IMR-90 (cell line): ENCODE data around the gene MUC6. TPM values are rescaled to one million over a fixed set of nuclear protein-coding genes. Genes with fewer than 3 reads are reported as not detected.

Experiments used
- ATAC-seq: fragments of 200-7000 bp; cut with Tn5 transposase; 2 replicates; pipeline ENCODE4 v1.9.1; 2020; ENCODE audit warnings: low read depth, mild to moderate bottlenecking, moderate library complexity
- BruUV-seq: library from RNA; stranded (reverse); fragments of 400-500 nt; replicated peaks from 2 replicates; lab custom pipeline; 2021; lab: Mats Ljungman, UMichigan
- CTCF ChIA-PET: fragments of 300-600 bp; formaldehyde crosslinking; extraction: SDS; loops from one replicate; lab custom pipeline; 2021; ENCODE audit warnings: antibody characterized with exemption; lab: Yijun Ruan, JAX
- POLR2A ChIA-PET: fragments of 300-600 bp; sonication (Branson Sonifier 250); formaldehyde crosslinking; loops from one replicate; lab custom pipeline; 2022; ENCODE audit warnings: antibody characterized with exemption; ENCODE audit not compliant: unreplicated experiment; lab: Charles Lee
- DNase-seq: peaks from one replicate; pipeline ENCODE4 v3.0.0; 2013
- H2AFZ ChIP-seq: replicated peaks from 2 replicates; pipeline ENCODE3; 2013; ENCODE audit warnings: low read length, mild to moderate bottlenecking; ENCODE audit not compliant: poor library complexity
- H2AK5ac ChIP-seq: 2 replicates; pipeline ENCODE4 v1.6.1; 2013; ENCODE audit warnings: low read depth, low read length, inconsistent platforms
- H2AK9ac ChIP-seq: replicated peaks from 2 replicates; pipeline ENCODE3; 2013; ENCODE audit warnings: mild to moderate bottlenecking, low read depth, low read length, moderate library complexity; ENCODE audit not compliant: poor library complexity
- H2BK120ac ChIP-seq: 2 replicates; pipeline ENCODE4 v1.6.1; 2013; ENCODE audit warnings: low read depth, low read length, inconsistent platforms
- H2BK15ac ChIP-seq: 3 replicates; pipeline ENCODE4 v1.6.1; 2013; ENCODE audit warnings: low read depth, low read length, inconsistent platforms
- H2BK20ac ChIP-seq: 2 replicates; pipeline ENCODE4 v1.6.1; 2013; ENCODE audit warnings: low read depth, mild to moderate bottlenecking, inconsistent platforms, low read length, moderate library complexity
- H2BK5ac ChIP-seq: 2 replicates; pipeline ENCODE4 v1.6.1; 2013; ENCODE audit warnings: mild to moderate bottlenecking, low read depth, low read length, inconsistent platforms; ENCODE audit not compliant: poor library complexity, severe bottlenecking
- H3K14ac ChIP-seq: replicated peaks from 2 replicates; pipeline ENCODE4 v1.6.1; 2013; ENCODE audit warnings: low read depth, low read length, inconsistent platforms
- H3K18ac ChIP-seq: 2 replicates; pipeline ENCODE4 v1.6.1; 2013; ENCODE audit warnings: low read depth, low read length, control low read depth
- H3K23ac ChIP-seq: 2 replicates; pipeline ENCODE4 v1.6.1; 2013; ENCODE audit warnings: low read depth, low read length, inconsistent platforms
- H3K27ac ChIP-seq: 2 replicates; pipeline ENCODE4 v1.5.1; 2013; ENCODE audit warnings: mild to moderate bottlenecking, control low read depth, low read length; ENCODE audit not compliant: insufficient read depth
- H3K27me3 ChIP-seq: 2 replicates; pipeline ENCODE4 v1.6.1; 2013; ENCODE audit warnings: low read length; ENCODE audit not compliant: control insufficient read depth, insufficient read depth
- H3K36me3 ChIP-seq: 2 replicates; pipeline ENCODE4 v1.6.1; 2013; ENCODE audit warnings: low read length, mixed read lengths; ENCODE audit not compliant: control insufficient read depth, insufficient read depth
- H3K4ac ChIP-seq: 2 replicates; pipeline ENCODE4 v1.6.1; 2013; ENCODE audit warnings: low read depth, low read length, inconsistent platforms
- H3K4me1 ChIP-seq: 2 replicates; pipeline ENCODE4 v1.6.1; 2013; ENCODE audit warnings: low read length, mixed read lengths; ENCODE audit not compliant: control insufficient read depth, insufficient read depth
- H3K4me2 ChIP-seq: 2 replicates; pipeline ENCODE4 v1.6.1; 2013; ENCODE audit warnings: low read depth, mild to moderate bottlenecking, control low read depth, low read length, moderate library complexity
- H3K4me3 ChIP-seq: 2 replicates; pipeline ENCODE4 v1.5.1; 2013; ENCODE audit warnings: low read depth, mild to moderate bottlenecking, control low read depth, low read length, moderate library complexity; ENCODE audit not compliant: insufficient read depth
- H3K56ac ChIP-seq: 2 replicates; pipeline ENCODE4 v1.6.1; 2013; ENCODE audit warnings: low read length, inconsistent platforms; ENCODE audit not compliant: insufficient read depth; ENCODE audit errors: extremely low read depth
- H3K79me1 ChIP-seq, 2 experiments: 2 replicates each; pipeline ENCODE4 v1.6.1; 2013; ENCODE audit warnings: low read length in 2 of 2, inconsistent platforms in 1 of 2, low read depth in 1 of 2
- H3K9ac ChIP-seq: 2 replicates; pipeline ENCODE4 v1.6.1; 2013; ENCODE audit warnings: low read depth, low read length, control low read depth
- H3K9me1 ChIP-seq: 2 replicates; pipeline ENCODE4 v1.6.1; 2013; ENCODE audit warnings: low read length, inconsistent platforms; ENCODE audit not compliant: insufficient read depth
- H3K9me3 ChIP-seq: 2 replicates; pipeline ENCODE4 v1.6.1; 2013; ENCODE audit warnings: low read length; ENCODE audit not compliant: control insufficient read depth, insufficient read depth
- H4K20me1 ChIP-seq: 2 replicates; pipeline ENCODE4 v1.6.1; 2013; ENCODE audit warnings: low read length, inconsistent platforms; ENCODE audit not compliant: insufficient read depth
- H4K5ac ChIP-seq: 2 replicates; pipeline ENCODE4 v1.6.1; 2013; ENCODE audit warnings: mild to moderate bottlenecking, low read depth, low read length, control low read depth
- H4K8ac ChIP-seq, 2 experiments: 2 replicates each; pipeline ENCODE4 v1.6.1; 2013; ENCODE audit warnings: low read depth in 2 of 2, low read length in 2 of 2, control low read depth in 1 of 2, inconsistent platforms in 1 of 2
- H4K91ac ChIP-seq: 2 replicates; pipeline ENCODE4 v1.6.1; 2013; ENCODE audit warnings: low read depth, low read length, inconsistent platforms; ENCODE audit not compliant: insufficient read depth
- BHLHE40 ChIP-seq: fragments of 150-350 bp; IDR thresholded peaks from 2 replicates; pipeline ENCODE4 v1.6.1; 2016; ENCODE audit warnings: mild to moderate bottlenecking, low read depth, low read length
- CEBPB ChIP-seq: IDR thresholded peaks from 2 replicates; pipeline ENCODE4 v1.6.1; 2012; ENCODE audit warnings: low read depth, low read length, improper control_type of control experiment
- CHD1 ChIP-seq: IDR thresholded peaks from 2 replicates; pipeline ENCODE4 v1.6.1; 2012; ENCODE audit warnings: low read depth, low read length, improper control_type of control experiment
- CTCF ChIP-seq: conservative IDR thresholded peaks from 2 replicates; pipeline ENCODE4 v1.5.1; 2012; ENCODE audit warnings: mild to moderate bottlenecking, low read depth, low read length, improper control_type of control experiment
- ELK1 ChIP-seq: fragments of 150-350 bp; IDR thresholded peaks from 2 replicates; pipeline ENCODE4 v1.6.1; 2016; ENCODE audit warnings: low read depth, mild to moderate bottlenecking, low read length, moderate library complexity, borderline replicate concordance
- FOS ChIP-seq: fragments of 150-350 bp; IDR thresholded peaks from 2 replicates; pipeline ENCODE4 v1.6.1; 2016; ENCODE audit warnings: low read depth, low read length
- MAFK ChIP-seq: IDR thresholded peaks from 2 replicates; pipeline ENCODE4 v1.6.1; 2012; ENCODE audit warnings: low read depth, low read length, improper control_type of control experiment
- MAZ ChIP-seq: IDR thresholded peaks from 2 replicates; pipeline ENCODE4 v1.6.1; 2012; ENCODE audit warnings: low read depth, mild to moderate bottlenecking, low read length, improper control_type of control experiment, moderate library complexity, borderline replicate concordance
- MXI1 ChIP-seq: IDR thresholded peaks from 2 replicates; pipeline ENCODE4 v1.6.1; 2012; ENCODE audit warnings: low read depth, mild to moderate bottlenecking, low read length, moderate library complexity, borderline replicate concordance
- NFE2L2 ChIP-seq: fragments of 150-350 bp; IDR thresholded peaks from 2 replicates; pipeline ENCODE4 v1.6.1; 2016; ENCODE audit warnings: low read depth, mild to moderate bottlenecking, low read length
- POLR2A ChIP-seq: IDR thresholded peaks from 2 replicates; pipeline ENCODE4 v1.6.1; 2012; ENCODE audit warnings: mild to moderate bottlenecking, low read depth, low read length
- RAD21 ChIP-seq: IDR thresholded peaks from 2 replicates; pipeline ENCODE4 v1.6.1; 2012; ENCODE audit warnings: low read length, improper control_type of control experiment
- RCOR1 ChIP-seq: IDR thresholded peaks from 2 replicates; pipeline ENCODE4 v1.6.1; 2012; ENCODE audit warnings: mild to moderate bottlenecking, low read length, improper control_type of control experiment; ENCODE audit not compliant: insufficient replicate concordance
- RFX5 ChIP-seq: IDR thresholded peaks from 2 replicates; pipeline ENCODE4 v1.8.0; 2012; ENCODE audit warnings: low read depth, mild to moderate bottlenecking, low read length, moderate library complexity
- SMC3 ChIP-seq: fragments of 150-350 bp; IDR thresholded peaks from 2 replicates; pipeline ENCODE4 v1.6.1; 2016; ENCODE audit warnings: low read depth, mild to moderate bottlenecking, antibody characterized with exemption, low read length, moderate library complexity
- WGBS, 2 experiments: methylation state at CpG; one replicate each; pipeline versions ENCODE4 v1.1.5 to v1.1.7; 2013; ENCODE audit warnings: missing lambda C conversion rate in 2 of 2; ENCODE audit not compliant: insufficient read length in 1 of 2; ENCODE audit errors: extremely low coverage in 2 of 2; 5-methylcytosine and 5-hydroxymethylcytosine counted together
- dilution Hi-C: fragments of 300-500 bp; cut with HindIII; formaldehyde crosslinking; loops from one replicate; pipeline ENCODE4 v1.14.3; 2018; ENCODE audit warnings: low sequenced_read_pairs; ENCODE audit not compliant: unreplicated experiment
- in situ Hi-C: fragments of 300-500 bp; cut with MboI; formaldehyde crosslinking; loops from 3 replicates; pipeline ENCODE4 v1.14.3; 2019; ENCODE audit warnings: low sequenced_read_pairs, inconsistent platforms, mixed read lengths
- intact Hi-C: fragments of 100-400 bp; cut with micrococcal nuclease; formaldehyde crosslinking; loops from 2 replicates; pipeline ENCODE4 v1.10.0; 2022
- polyA plus RNA-seq, 3 experiments: library from polyadenylated mRNA; depleted of rRNA; stranded (reverse); fragments of >200 nt; gene quantifications; 2 replicates each; pipeline ENCODE4 v1.2.3, GENCODE V29; 2012; ENCODE audit warnings: low replicate concordance in 1 of 3
- total RNA-seq: library from RNA; depleted of rRNA; stranded (reverse); fragments of >200 nt; gene quantifications from 2 replicates; pipeline ENCODE4 v1.2.3, GENCODE V29; 2012
- TF ChIP-seq, protein P1 (sequence below): fragments of 150-350 bp; IDR thresholded peaks from 2 replicates; pipeline ENCODE4 v1.6.1; 2017; ENCODE audit warnings: mild to moderate bottlenecking, antibody characterized with exemption, low read length, low read depth

Gene MUC6
- total and polyA plus RNA-seq, 2 of the 4 experiments (the other 2 are of a cell fraction), result not detected

DNA sequence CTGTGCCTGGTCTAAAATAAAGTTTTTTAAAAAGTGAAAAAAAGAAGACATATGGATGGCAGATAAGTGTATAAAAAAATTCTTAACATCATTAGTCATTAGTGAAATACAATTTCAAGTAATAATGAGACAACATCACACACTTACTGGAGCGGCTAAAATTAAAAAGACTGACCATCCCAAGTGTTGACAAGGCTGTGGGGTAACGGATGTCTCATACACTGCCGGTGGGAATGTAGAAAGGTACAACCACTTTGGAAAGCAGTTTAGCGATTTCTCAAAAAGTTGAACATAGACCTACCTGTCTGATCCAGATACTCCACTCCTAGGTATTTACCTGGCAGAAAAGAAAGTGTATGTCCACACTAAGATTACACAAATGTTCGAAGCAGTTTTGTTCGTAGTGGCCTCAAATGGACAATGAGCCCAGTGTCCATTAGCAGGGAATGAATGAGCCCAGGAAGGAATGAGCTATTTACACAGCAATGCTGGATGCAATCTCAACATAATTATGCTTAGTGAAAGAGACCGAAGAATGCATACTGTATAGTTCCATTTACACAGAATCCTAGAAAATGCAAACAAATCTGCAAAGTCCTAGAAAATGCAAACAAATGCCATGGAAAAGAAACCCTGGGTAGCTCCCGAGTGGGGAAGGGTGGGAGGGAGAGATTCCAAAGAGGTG lies 31.4 kb upstream of the MUC6 start:
- H3K9me1 ChIP-seq, result no peaks in the 10 kb centered on the region
- peaks cover 5% of the 10 kb centered on the region for H3K4me1 ChIP-seq
- no peaks in the 10 kb centered on the region for H4K20me1 ChIP-seq
- H3K36me3 ChIP-seq, result no peaks in the 10 kb centered on the region
- no peak overlapping the region for H3K9ac ChIP-seq
- no peak overlapping the region; the same call in 1 of the 2 replicates for H3K18ac ChIP-seq
- no peak overlapping the region for H3K23ac ChIP-seq
- no peak overlapping the region for H2AK9ac ChIP-seq
- intact Hi-C loops (no loop called here), dilution Hi-C loops (no loop called here), in situ Hi-C loops (no loop called here)
- H4K8ac ChIP-seq, result no peak overlapping the region
- no peak overlapping the region for H3K56ac ChIP-seq
- peak overlapping the region; percentile 53 for H3K4me2 ChIP-seq
- no peak overlapping the region for H2BK15ac ChIP-seq
- H2AFZ ChIP-seq, result no peak overlapping the region
- no peak overlapping the region for H2AK5ac ChIP-seq
- H4K5ac ChIP-seq, result no peak overlapping the region
- no peak overlapping the region for H2BK120ac ChIP-seq
- no peak for DNase-seq
- no peak overlapping the region for H2BK5ac ChIP-seq
- no peaks in the 10 kb centered on the region for H3K79me1 ChIP-seq
- H3K4ac ChIP-seq, result no peak overlapping the region; the same call in 1 of the 2 replicates
- H4K91ac ChIP-seq, result no peak overlapping the region
- peak; percentile 71 for ATAC-seq
- H2BK20ac ChIP-seq, result no peak overlapping the region
- 80% methylated on average over 2 of the region's 8 CpGs; no CpG with 5 or more reads in 1 of the 2 experiments for WGBS, 2 experiments
- no peak overlapping the region for H3K27ac ChIP-seq
- no TSS peak for BruUV-seq
- H3K9me3 ChIP-seq, result no peaks in the 10 kb centered on the region
- CTCF ChIA-PET, result interaction anchor here (0.5 kb wide), 1 partner anchor 310 kb away, joined by 5 read pairs; no protein-coding TSS in a partner anchor
- POLR2A ChIA-PET, result no interaction called here
- no peak overlapping the region for H3K4me3 ChIP-seq
- no peak overlapping the region for H3K14ac ChIP-seq
- peaks cover 4% of the 10 kb centered on the region for H3K27me3 ChIP-seq
- TF ChIP-seq NFE2L2 (no peak), MAFK (no peak), MAZ (no peak), ELK1 (no peak), CHD1 (no peak), BHLHE40 (no peak), MXI1 (no peak), CTCF (no peak), CEBPB (no peak), RCOR1 (no peak), POLR2A (no peak), RFX5 (no peak), FOS (no peak), SMC3 (no peak), RAD21 (no peak)
- TF ChIP-seq, protein P1, sequence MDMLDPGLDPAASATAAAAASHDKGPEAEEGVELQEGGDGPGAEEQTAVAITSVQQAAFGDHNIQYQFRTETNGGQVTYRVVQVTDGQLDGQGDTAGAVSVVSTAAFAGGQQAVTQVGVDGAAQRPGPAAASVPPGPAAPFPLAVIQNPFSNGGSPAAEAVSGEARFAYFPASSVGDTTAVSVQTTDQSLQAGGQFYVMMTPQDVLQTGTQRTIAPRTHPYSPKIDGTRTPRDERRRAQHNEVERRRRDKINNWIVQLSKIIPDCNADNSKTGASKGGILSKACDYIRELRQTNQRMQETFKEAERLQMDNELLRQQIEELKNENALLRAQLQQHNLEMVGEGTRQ, result no peak
